Breast epithelium (tissue), 3 donors: ENCODE results near the gene EML6.

Experiments
- POLR2A ChIP-seq: fragments of 450-650 bp; IDR thresholded peaks from one replicate; pipeline ENCODE4 v1.6.1; 2016; ENCODE audit warnings: antibody characterized with exemption, mild to moderate bottlenecking, moderate library complexity
- POLR2AphosphoS5 ChIP-seq, 3 donors: sonication (generic); formaldehyde crosslinking; IDR thresholded peaks; one replicate each; pipeline ENCODE4 v1.6.1; 2017; ENCODE audit warnings: antibody characterized with exemption in 3 of 3
- TF ChIP-seq, protein P1 (sequence below), 3 donors: fragments of 450-650 bp; IDR thresholded peaks; one replicate each; pipeline ENCODE4 v1.5.1; 2016 to 2017; ENCODE audit warnings: antibody characterized with exemption in 3 of 3, mild to moderate bottlenecking in 3 of 3, moderate library complexity in 3 of 3

DNA sequence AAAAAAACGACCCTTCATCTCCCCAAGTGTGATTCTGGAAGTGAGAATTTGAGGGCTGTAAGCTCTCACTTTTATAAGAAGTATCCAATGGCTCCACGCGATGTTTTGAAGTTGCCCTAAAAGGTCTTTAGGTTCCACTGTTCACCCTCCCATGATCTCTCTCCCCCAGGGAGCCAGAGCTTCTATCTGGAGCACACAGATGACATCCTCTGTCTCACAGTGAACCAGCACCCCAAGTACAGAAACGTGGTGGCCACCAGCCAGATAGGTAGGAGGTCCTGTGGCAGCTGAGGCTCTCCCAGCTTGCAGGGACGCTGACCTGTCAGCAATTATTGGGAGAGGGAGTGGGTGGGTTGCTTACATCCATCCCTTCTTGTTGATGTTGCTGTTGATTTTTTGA is 229.0 kb downstream of the EML6 start:
- TF ChIP-seq, protein P1, sequence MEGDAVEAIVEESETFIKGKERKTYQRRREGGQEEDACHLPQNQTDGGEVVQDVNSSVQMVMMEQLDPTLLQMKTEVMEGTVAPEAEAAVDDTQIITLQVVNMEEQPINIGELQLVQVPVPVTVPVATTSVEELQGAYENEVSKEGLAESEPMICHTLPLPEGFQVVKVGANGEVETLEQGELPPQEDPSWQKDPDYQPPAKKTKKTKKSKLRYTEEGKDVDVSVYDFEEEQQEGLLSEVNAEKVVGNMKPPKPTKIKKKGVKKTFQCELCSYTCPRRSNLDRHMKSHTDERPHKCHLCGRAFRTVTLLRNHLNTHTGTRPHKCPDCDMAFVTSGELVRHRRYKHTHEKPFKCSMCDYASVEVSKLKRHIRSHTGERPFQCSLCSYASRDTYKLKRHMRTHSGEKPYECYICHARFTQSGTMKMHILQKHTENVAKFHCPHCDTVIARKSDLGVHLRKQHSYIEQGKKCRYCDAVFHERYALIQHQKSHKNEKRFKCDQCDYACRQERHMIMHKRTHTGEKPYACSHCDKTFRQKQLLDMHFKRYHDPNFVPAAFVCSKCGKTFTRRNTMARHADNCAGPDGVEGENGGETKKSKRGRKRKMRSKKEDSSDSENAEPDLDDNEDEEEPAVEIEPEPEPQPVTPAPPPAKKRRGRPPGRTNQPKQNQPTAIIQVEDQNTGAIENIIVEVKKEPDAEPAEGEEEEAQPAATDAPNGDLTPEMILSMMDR (IDR thresholded peaks at IDR 0.05) = no peak
- TF ChIP-seq POLR2A = no peak
- TF ChIP-seq POLR2AphosphoS5 (IDR thresholded peaks at IDR 0.05) = no peak
